Measurements from ENCODE around the gene AMER3.

The AMER3 gene

DNA sequence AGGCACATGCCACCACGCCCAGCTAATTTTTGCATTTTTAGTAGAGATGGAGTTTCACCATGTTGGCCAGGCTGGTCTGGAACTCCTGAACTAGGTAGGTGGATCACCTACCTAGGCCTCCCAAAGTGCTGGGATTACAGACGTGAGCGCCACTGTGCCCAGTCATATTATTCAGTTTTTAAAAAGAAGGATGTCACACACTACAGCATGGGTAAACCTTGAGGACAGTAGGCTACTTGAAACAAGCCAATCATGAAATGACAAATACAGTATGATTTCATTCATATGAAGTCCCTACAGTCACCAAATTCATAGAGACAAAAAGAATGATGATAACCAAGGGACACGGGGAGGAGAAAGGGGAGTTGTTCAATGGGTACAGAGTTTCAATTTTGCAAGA, 50.3 kb downstream of the AMER3 start:
- no peak for TF ChIP-seq NFIC (IDR thresholded peaks at IDR 0.05)
- TF ChIP-seq RAD21 (IDR thresholded peaks at IDR 0.05; ENCODE audit: low read depth), result no peak
- TF ChIP-seq EP300 (IDR thresholded peaks at IDR 0.05; ENCODE audit: borderline replicate concordance), result no peak
- TF ChIP-seq CEBPB (IDR thresholded peaks at IDR 0.05), result no peak
- no peak for TF ChIP-seq EGR1 (IDR thresholded peaks at IDR 0.05)
- TF ChIP-seq TEAD4 (IDR thresholded peaks at IDR 0.05), result no peak
- no peak for TF ChIP-seq FOXM1 (IDR thresholded peaks at IDR 0.05; ENCODE audit: borderline replicate concordance, low read depth)
- no peak for TF ChIP-seq TAF1 (IDR thresholded peaks at IDR 0.05; ENCODE audit: low read depth)
- TF ChIP-seq YY1 (IDR thresholded peaks at IDR 0.05; ENCODE audit: low read depth), result no peak
- TF ChIP-seq, protein P1, sequence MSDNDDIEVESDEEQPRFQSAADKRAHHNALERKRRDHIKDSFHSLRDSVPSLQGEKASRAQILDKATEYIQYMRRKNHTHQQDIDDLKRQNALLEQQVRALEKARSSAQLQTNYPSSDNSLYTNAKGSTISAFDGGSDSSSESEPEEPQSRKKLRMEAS (IDR thresholded peaks at IDR 0.05), result no peak
- TF ChIP-seq ZBTB7A (IDR thresholded peaks at IDR 0.05; ENCODE audit: low read depth), result no peak
- no peak for TF ChIP-seq TCF12 (IDR thresholded peaks at IDR 0.05; ENCODE audit: low read depth)
- TF ChIP-seq, protein P2, sequence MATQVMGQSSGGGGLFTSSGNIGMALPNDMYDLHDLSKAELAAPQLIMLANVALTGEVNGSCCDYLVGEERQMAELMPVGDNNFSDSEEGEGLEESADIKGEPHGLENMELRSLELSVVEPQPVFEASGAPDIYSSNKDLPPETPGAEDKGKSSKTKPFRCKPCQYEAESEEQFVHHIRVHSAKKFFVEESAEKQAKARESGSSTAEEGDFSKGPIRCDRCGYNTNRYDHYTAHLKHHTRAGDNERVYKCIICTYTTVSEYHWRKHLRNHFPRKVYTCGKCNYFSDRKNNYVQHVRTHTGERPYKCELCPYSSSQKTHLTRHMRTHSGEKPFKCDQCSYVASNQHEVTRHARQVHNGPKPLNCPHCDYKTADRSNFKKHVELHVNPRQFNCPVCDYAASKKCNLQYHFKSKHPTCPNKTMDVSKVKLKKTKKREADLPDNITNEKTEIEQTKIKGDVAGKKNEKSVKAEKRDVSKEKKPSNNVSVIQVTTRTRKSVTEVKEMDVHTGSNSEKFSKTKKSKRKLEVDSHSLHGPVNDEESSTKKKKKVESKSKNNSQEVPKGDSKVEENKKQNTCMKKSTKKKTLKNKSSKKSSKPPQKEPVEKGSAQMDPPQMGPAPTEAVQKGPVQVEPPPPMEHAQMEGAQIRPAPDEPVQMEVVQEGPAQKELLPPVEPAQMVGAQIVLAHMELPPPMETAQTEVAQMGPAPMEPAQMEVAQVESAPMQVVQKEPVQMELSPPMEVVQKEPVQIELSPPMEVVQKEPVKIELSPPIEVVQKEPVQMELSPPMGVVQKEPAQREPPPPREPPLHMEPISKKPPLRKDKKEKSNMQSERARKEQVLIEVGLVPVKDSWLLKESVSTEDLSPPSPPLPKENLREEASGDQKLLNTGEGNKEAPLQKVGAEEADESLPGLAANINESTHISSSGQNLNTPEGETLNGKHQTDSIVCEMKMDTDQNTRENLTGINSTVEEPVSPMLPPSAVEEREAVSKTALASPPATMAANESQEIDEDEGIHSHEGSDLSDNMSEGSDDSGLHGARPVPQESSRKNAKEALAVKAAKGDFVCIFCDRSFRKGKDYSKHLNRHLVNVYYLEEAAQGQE (IDR thresholded peaks at IDR 0.05; ENCODE audit: low read depth), result no peak
- TF ChIP-seq, protein P3, sequence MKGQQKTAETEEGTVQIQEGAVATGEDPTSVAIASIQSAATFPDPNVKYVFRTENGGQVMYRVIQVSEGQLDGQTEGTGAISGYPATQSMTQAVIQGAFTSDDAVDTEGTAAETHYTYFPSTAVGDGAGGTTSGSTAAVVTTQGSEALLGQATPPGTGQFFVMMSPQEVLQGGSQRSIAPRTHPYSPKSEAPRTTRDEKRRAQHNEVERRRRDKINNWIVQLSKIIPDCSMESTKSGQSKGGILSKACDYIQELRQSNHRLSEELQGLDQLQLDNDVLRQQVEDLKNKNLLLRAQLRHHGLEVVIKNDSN (IDR thresholded peaks at IDR 0.05), result no peak
- TF ChIP-seq CREB1 (IDR thresholded peaks at IDR 0.05; ENCODE audit: low read depth), result no peak

DNA sequence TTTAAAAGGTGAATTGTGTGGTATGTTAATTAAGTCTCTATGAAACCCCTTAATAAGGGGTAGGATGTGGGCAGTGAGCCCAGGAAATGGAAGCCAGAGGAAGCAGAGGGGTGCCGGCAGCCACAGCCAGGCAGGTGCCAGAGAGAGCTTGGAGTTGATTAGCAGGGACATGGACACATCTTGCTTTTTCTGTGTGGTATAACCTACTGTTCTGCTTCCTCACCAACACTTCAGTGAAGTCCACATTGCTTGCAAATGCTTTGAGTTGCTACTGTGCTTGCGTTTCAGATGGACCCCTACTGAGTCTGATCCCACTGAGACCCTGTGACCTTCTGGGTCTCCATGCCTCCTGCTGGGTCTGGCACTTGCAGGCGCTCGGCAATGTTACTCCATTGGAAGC, 51.0 kb downstream of the AMER3 start:
- no peak for TF ChIP-seq CEBPB (IDR thresholded peaks at IDR 0.05)
- no peak for TF ChIP-seq ZBTB7A (IDR thresholded peaks at IDR 0.05; ENCODE audit: low read depth)
- TF ChIP-seq, protein P1 (IDR thresholded peaks at IDR 0.05), result no peak
- TF ChIP-seq, protein P3 (IDR thresholded peaks at IDR 0.05), result no peak
- TF ChIP-seq CREB1 (IDR thresholded peaks at IDR 0.05; ENCODE audit: low read depth), result no peak
- TF ChIP-seq TEAD4 (IDR thresholded peaks at IDR 0.05), result no peak
- no peak for TF ChIP-seq YY1 (IDR thresholded peaks at IDR 0.05; ENCODE audit: low read depth)
- TF ChIP-seq TAF1 (IDR thresholded peaks at IDR 0.05; ENCODE audit: low read depth), result no peak
- TF ChIP-seq TCF12 (IDR thresholded peaks at IDR 0.05; ENCODE audit: low read depth), result no peak
- no peak for TF ChIP-seq EGR1 (IDR thresholded peaks at IDR 0.05)
- no peak for TF ChIP-seq EP300 (IDR thresholded peaks at IDR 0.05; ENCODE audit: borderline replicate concordance)
- TF ChIP-seq FOXM1 (IDR thresholded peaks at IDR 0.05; ENCODE audit: borderline replicate concordance, low read depth), result no peak
- TF ChIP-seq, protein P2 (IDR thresholded peaks at IDR 0.05; ENCODE audit: low read depth), result no peak
- TF ChIP-seq NFIC (IDR thresholded peaks at IDR 0.05), result no peak
- TF ChIP-seq RAD21 (IDR thresholded peaks at IDR 0.05; ENCODE audit: low read depth), result no peak

DNA sequence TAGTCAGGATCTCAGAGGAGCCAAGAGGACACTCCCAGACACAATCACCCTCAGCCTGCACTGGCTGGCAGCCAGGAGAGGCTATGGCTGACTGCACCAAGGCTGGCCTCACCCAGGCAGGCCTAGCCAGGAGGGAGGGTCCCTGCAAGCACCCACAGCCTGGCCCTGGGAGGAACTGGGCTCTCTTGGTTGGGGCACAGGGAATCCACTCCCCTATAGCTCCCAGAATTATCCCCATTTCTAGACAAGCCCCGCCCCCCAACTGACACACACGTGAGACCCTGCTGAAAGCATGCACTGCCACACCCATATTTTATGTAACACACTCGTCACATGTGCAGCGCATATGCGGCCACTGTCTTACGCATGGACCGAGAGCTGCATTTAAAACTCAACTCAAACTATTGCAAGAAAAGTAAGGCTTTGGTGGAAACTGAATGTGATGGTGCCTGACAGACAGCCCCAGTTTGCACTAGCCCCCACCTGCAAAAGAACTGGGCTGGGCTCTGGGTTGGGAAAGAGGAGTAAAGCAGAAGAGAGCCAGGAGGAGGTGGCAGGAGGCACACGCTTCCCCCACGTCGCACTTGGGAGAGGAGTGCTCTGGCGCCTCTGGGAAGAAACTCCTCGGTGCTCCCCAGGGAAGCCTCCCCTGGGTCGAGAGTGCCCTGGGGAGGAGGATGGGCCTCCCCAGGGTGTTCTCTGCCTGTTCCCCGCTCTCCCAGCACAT, 52.5 kb downstream of the AMER3 start:
- TF ChIP-seq, protein P3 (IDR thresholded peaks at IDR 0.05), result peak; percentile 63
- TF ChIP-seq NFIC (IDR thresholded peaks at IDR 0.05) (peak; percentile 83), EGR1 (IDR thresholded peaks at IDR 0.05) (no peak), ZBTB7A (IDR thresholded peaks at IDR 0.05; ENCODE audit: low read depth) (0 out of 2 replicates have a peak, but pooled peaks have one; percentile 43)

DNA sequence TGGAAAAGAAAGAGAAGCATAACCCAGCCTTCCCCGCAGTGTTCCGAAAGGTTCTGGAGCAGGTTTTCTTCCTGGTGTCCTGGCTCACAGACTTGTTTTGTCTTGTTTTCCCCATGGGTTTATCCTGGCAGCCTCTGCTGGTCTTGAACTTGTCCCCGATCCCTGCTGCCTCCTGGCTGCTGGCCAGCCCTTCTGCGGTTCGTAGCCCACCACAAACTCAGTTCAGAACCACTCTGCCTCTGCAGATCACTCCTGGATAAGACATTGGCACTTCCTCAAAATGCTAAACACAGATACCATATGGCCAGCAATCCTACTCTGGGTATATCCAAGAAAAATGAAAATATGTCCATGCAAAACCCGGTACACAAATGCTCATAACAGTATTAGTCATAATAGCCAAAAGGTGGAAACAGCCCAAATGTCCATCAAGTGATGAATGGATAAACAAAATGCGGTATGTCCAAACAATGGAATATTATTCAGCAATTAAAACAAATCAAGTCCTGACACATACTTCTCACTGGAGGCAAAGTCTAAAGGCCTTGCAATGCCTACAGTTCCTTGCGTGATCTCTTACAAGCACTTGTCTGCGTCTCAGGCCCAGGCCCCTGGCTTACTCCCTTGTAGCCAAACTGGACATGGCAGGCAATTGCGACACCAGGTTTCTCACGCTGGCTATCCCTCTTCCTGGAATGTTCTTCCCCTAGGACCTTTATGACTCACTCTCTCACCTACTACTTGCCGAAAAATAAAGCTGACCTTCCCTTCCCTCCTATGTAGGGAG, 53.3 kb downstream of the AMER3 start:
- TF ChIP-seq CEBPB (IDR thresholded peaks at IDR 0.05) (peak; percentile 72), ZBTB7A (IDR thresholded peaks at IDR 0.05; ENCODE audit: low read depth) (no peak)

DNA sequence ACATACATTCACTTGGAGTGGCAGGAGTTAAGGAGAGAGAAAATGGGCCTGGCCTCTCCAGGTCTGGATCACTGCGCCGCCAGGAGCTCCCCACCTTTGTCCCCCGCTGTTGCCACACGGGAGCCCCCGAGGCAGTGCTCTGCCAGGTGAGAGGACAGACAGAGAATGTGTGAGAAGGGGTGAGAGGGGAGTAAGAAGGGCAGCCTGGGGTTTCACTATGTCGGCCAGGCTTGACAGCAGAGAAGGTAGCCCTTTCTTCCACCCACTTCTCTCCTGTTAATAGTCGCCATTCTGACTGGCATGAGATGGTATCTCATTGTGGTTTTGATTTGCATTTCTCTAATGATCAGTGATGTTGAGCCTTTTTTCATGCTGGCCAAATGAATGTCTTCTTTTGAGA, 55.1 kb downstream of the AMER3 start:
- TF ChIP-seq CEBPB (IDR thresholded peaks at IDR 0.05) (no peak), NFIC (IDR thresholded peaks at IDR 0.05) (no peak), EP300 (IDR thresholded peaks at IDR 0.05; ENCODE audit: borderline replicate concordance) (no peak), CREB1 (IDR thresholded peaks at IDR 0.05; ENCODE audit: low read depth) (no peak), EGR1 (IDR thresholded peaks at IDR 0.05) (no peak)
- TF ChIP-seq, protein P3 (IDR thresholded peaks at IDR 0.05), result no peak
- TF ChIP-seq, protein P1 (IDR thresholded peaks at IDR 0.05), result no peak
